GM18508 (cell line): ENCODE measurements around the gene ATG2A.

Source experiments
- ATAC-seq: cut with Tn5 transposase; IDR thresholded peaks from one replicate; pipeline ENCODE4 v1.9.1; 2021; ENCODE audit warnings: moderate number of reproducible peaks; ENCODE audit not compliant: insufficient read depth, unreplicated experiment

Gene ATG2A

GRCh38 chr11:64874308-64875240 is 42.4 kb downstream of the ATG2A start:
- no peak for ATAC-seq

GRCh38 chr11:64872790-64873488 is 44.1 kb downstream of the ATG2A start:
- ATAC-seq, result no peak

GRCh38 chr11:64871492-64871891 is 45.5 kb downstream of the ATG2A start:
- no peak for ATAC-seq

- ATAC-seq, result no peak
These were observed 46.0 kb downstream of the ATG2A start for GRCh38 chr11:64870893-64871466.

- no peak for ATAC-seq
These were observed 46.7 kb downstream of the ATG2A start for GRCh38 chr11:64870176-64870892.

- no peak for ATAC-seq
These were observed 47.3 kb downstream of the ATG2A start for GRCh38 chr11:64869571-64870175.

- no peak for ATAC-seq
These were observed 48.0 kb downstream of the ATG2A start for GRCh38 chr11:64868904-64869570.

- ATAC-seq, result no peak
These were observed 49.1 kb downstream of the ATG2A start for GRCh38 chr11:64867748-64868462.

- ATAC-seq, result no peak
These were observed 50.9 kb downstream of the ATG2A start for GRCh38 chr11:64866173-64866491.

- ATAC-seq, result no peak
These were observed 51.5 kb downstream of the ATG2A start for GRCh38 chr11:64865286-64866172.

- ATAC-seq, result no peak
These were observed 52.3 kb downstream of the ATG2A start for GRCh38 chr11:64864473-64865285.

- no peak for ATAC-seq
These were observed 52.9 kb downstream of the ATG2A start for GRCh38 chr11:64864135-64864472.

GRCh38 chr11:64863391-64864060 is 53.5 kb downstream of the ATG2A start:
- no peak for ATAC-seq

- no peak for ATAC-seq
These were observed 54.0 kb downstream of the ATG2A start for GRCh38 chr11:64862987-64863390.

- ATAC-seq, result no peak
These were observed 55.6 kb downstream of the ATG2A start for GRCh38 chr11:64861227-64861975.
